GM19023 (cell line): ENCODE measurements around the gene DAB1.

Experiments
- ATAC-seq: cut with Tn5 transposase; IDR thresholded peaks from one replicate; pipeline ENCODE4 v1.9.1; 2021; ENCODE audit warnings: mild to moderate bottlenecking, moderate library complexity; ENCODE audit not compliant: unreplicated experiment

DAB1 gene

GRCh38 chr1:57324388-57324787 is 99.5 kb downstream of the DAB1 start:
- no peak for ATAC-seq

DNA sequence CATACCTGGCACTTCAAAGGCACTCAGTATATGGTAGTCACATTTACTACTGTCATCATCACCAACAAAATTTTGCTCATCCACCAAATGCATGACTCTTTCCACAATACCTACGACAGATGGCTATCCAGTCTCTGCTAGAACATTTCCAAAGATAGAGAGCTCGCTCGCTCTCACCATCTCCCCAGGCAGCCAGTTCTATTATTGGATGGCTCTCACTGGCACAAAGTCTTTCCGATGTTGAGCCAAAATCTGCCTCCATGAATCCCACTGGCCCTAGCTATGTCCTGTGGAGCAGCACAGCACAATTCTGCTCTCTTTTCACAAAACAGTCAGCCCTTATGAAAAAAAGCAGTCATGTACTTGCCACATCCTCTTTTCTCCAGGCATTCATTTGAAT is 102.1 kb downstream of the DAB1 start:
- no peak for ATAC-seq

DNA sequence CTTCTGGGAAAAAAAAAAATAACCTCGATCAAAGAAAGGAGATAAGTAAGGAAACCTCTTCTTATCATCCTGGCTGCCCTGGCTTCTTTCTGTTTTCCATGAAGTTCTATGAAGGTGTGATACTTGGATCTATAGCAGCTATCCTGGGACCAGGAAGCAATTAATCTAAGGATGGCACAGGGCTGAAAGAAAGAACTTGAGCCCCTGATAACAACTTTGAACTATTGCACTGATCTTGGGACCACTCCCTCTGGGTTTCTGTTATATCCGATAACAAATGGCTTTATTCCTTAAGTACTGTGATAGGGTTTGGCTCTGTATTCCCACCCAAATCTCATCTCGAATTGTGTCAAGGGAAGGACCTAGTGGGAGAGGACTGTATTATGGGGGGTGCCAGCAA is 104.1 kb downstream of the DAB1 start:
- no peak for ATAC-seq

DNA sequence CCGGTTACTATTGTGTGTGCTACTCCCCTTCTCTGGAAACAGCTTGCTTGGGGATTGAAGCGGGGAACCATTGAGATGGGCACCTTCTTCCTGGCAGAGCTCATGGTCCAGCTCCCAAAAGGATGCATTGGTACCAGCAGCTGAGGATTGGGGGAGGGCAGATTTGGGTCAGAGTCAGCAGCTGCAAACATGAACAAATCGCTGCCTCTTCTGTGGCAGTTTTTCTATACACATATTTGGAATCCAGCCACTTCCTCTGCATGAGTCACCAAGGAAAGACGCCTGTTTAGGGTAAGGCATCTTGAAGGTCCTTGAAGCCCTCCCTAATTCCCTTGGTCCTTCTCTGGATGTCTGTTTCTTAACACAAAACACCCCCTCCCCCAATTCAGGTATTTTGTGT is 104.7 kb downstream of the DAB1 start:
- ATAC-seq = no peak

DNA sequence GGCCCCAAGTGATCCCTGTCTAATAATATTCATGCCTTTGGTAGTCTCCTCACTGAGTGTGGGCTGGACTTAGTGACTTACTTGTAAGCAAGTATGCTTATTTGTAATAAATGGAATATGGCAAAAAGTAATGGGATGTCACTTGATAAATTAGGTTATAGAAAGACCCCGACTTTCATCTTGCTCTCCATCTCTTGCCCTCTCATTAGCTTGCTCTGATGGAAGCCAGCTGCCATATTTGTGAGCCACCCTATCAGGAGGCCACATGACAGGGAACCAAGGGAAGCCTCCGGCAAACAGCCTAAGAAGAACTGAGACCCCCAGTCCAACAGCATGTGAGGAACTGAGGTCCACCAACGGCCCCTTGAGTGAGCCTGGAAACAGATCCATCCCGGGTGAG is 107.0 kb downstream of the DAB1 start:
- no peak for ATAC-seq

- ATAC-seq = no peak
Observed at GRCh38 chr1:57316291-57316690, 107.6 kb downstream of the DAB1 start.

- no peak for ATAC-seq
Observed at GRCh38 chr1:57312869-57313268, 111.0 kb downstream of the DAB1 start.

- no peak for ATAC-seq
Observed at GRCh38 chr1:57311411-57311810, 112.4 kb downstream of the DAB1 start.

- ATAC-seq = no peak
Observed at GRCh38 chr1:57311006-57311405, 112.9 kb downstream of the DAB1 start.

DNA sequence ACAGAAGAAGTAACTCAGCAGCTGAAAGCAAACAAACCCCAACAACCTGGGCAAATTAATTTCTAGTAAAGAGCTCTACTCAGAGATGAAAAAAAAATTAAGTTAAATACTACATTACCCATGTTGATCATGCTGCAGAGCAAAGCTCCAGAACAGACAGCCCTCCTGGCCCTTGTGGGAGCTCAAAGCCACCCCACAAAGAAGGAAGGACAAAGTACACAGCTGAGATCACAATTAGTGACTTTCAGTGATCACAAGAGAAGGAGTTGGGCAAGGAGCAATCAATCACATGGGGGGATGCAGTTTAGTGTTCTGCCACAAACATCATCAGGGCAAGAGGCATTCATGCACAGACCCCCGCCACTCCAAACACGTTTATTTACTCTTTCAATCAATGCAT is 114.2 kb downstream of the DAB1 start:
- no peak for ATAC-seq

GRCh38 chr1:57307392-57308170 is 116.3 kb downstream of the DAB1 start:
- ATAC-seq = no peak

- ATAC-seq = no peak
Observed at GRCh38 chr1:57304591-57304990, 119.3 kb downstream of the DAB1 start.

- no peak for ATAC-seq
Observed at GRCh38 chr1:57302812-57303596, 120.9 kb downstream of the DAB1 start.

GRCh38 chr1:57300186-57300585 is 123.7 kb downstream of the DAB1 start:
- no peak for ATAC-seq

- no peak for ATAC-seq
Observed at GRCh38 chr1:57296726-57297250, 127.1 kb downstream of the DAB1 start.

DNA sequence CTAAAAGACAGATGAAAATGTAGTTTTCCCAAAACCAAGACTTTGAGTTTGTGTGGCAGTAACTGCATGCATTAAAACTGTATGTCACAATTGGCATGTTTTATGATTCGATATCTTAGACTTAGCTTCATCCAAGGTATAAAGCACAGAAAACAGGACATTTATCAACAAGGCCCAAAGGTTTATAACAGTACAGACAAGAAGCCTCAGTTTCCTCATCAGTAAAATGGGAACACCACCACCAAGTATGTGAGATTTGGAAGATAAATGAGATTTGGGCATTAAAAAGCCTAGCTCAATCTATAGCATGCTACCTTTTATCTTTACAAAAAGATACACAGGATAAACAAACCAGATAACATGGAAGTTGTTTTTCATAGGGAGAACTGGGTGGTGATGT is 128.5 kb downstream of the DAB1 start:
- no peak for ATAC-seq

DNA sequence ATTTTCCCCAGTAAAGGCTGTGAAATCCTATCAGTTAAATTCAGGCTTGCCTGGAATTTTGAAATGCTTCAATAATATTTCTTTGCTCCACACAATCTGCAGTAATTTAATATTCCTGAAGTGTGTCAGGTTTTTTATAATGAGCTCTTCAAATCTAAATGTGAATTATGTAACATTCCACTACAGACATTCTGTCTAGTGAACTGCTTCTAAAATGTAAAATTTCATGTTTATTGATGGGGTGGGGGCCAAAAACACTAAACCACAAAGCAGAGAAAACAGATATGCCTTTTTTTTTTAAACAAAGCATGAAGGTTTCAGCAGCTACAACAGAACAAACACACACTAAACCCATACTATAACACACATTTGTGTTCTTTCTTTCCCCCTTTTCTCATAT is 129.7 kb downstream of the DAB1 start:
- ATAC-seq = no peak

GRCh38 chr1:57293214-57293613 is 130.6 kb downstream of the DAB1 start:
- no peak for ATAC-seq

DNA sequence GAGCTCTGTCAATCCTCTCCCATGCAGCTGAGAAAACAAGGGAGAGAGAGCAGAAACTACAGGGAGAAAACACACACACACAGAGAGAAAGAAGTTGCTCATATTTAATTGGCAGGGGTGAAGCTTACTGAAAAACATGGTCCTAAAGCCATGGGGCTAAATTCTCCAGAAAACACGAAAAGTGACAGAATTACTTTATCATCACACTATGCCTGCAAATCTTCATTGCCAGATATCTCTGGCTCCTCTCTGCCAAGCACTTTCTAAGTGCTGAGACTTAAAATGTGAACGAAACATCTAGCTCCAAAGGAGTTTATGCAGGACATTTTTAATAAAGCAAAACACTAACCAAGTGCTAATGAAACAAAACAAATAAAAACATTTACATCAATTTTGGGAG is 134.1 kb downstream of the DAB1 start:
- no peak for ATAC-seq

GRCh38 chr1:57285992-57286391 is 137.9 kb downstream of the DAB1 start:
- no peak for ATAC-seq

GRCh38 chr1:57282411-57282810 is 141.4 kb downstream of the DAB1 start:
- ATAC-seq = no peak

GRCh38 chr1:57281324-57281723 is 142.5 kb downstream of the DAB1 start:
- ATAC-seq = no peak
